HEK293T (cell line): Measurements from ENCODE around the gene UVRAG.

Experiments
- ARNT ChIP-seq: fragments of 450-650 bp; IDR thresholded peaks from 2 replicates; pipeline ENCODE4 v1.6.1; 2017; ENCODE audit warnings: mild to moderate bottlenecking
- BHLHE40 ChIP-seq: fragments of 450-650 bp; IDR thresholded peaks from 2 replicates; pipeline ENCODE4 v1.6.1; 2016; ENCODE audit warnings: mild to moderate bottlenecking, moderate library complexity, borderline replicate concordance
- FOXK2 ChIP-seq: fragments of 450-650 bp; IDR thresholded peaks from 2 replicates; pipeline ENCODE4 v1.6.1; 2016; ENCODE audit warnings: mild to moderate bottlenecking
- FOXM1 ChIP-seq: fragments of 450-650 bp; IDR thresholded peaks from 2 replicates; pipeline ENCODE4 v1.6.1; 2017; ENCODE audit warnings: mild to moderate bottlenecking, borderline replicate concordance
- HDGF ChIP-seq: fragments of 450-650 bp; IDR thresholded peaks from 2 replicates; pipeline ENCODE4 v1.6.1; 2017; ENCODE audit warnings: antibody characterized with exemption, borderline replicate concordance
- L3MBTL2 ChIP-seq: fragments of 450-650 bp; conservative IDR thresholded peaks from 2 replicates; pipeline ENCODE4 v1.6.1; 2016; ENCODE audit warnings: mild to moderate bottlenecking
- LEF1 ChIP-seq: fragments of 450-650 bp; IDR thresholded peaks from 2 replicates; pipeline ENCODE4 v1.6.1; 2017; ENCODE audit warnings: mild to moderate bottlenecking, borderline replicate concordance
- NFRKB ChIP-seq: fragments of 450-650 bp; IDR thresholded peaks from 2 replicates; pipeline ENCODE4 v1.6.1; 2016; ENCODE audit warnings: mild to moderate bottlenecking, moderate library complexity
- SUZ12 ChIP-seq: fragments of 450-650 bp; IDR thresholded peaks from 2 replicates; pipeline ENCODE4 v1.6.1; 2016; ENCODE audit warnings: mild to moderate bottlenecking
- TARDBP ChIP-seq: fragments of 450-650 bp; IDR thresholded peaks from 2 replicates; pipeline ENCODE4 v1.6.1; 2016
- TF ChIP-seq, protein P1 (sequence below): fragments of 450-650 bp; IDR thresholded peaks from 2 replicates; pipeline ENCODE4 v1.6.1; 2016

DNA sequence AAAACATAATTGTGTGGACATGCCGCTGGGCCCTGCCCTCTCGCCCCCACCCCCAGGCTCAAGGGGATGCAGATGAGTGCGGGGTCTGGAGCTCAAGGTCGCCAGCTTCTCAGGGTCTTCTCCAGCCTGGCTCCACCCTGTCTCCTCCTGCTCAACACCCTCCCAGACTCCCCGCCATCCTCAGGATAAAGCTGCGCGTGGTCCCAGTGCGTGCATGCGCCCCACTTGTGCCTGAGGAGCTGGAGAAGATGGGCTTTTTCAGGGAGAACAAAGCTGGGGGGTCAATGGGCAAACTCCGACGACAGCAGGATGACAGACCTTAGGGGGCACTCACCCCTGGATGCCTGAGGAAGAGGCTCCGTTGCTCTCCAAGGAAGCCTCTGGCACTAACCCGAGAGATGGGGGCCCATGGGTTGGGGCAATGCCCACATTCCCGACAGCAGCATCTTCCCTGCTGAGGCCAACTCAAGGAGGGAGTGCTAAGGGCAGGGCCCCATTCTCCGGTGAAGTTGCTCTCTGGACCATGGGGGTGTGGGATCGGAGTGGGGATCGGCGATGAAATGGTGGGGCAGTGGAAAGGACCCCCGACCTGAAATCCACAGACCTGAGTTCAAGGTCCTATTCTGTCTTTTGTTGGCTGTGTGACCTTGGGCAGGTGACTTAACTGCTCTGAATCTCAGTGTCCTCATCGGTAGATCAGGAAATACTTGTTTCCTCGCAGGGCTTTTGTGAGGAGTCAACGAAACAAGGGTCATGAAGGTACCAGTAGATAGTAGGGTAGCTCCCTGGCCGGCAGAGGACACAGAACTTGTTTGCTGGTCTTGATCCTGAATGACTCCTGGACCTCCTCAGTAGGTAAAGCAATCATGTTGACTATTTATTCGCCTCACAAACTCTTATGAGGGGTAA, 343.6 kb downstream of the UVRAG start:
- TF ChIP-seq LEF1 (no peak), BHLHE40 (no peak), L3MBTL2 (no peak), SUZ12 (no peak), FOXK2 (no peak), FOXM1 (no peak), NFRKB (no peak), TARDBP (no peak), HDGF (no peak), ARNT (no peak)
- TF ChIP-seq, protein P1, sequence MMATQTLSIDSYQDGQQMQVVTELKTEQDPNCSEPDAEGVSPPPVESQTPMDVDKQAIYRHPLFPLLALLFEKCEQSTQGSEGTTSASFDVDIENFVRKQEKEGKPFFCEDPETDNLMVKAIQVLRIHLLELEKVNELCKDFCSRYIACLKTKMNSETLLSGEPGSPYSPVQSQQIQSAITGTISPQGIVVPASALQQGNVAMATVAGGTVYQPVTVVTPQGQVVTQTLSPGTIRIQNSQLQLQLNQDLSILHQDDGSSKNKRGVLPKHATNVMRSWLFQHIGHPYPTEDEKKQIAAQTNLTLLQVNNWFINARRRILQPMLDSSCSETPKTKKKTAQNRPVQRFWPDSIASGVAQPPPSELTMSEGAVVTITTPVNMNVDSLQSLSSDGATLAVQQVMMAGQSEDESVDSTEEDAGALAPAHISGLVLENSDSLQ = no peak
